Measurements from ENCODE around the gene HPS1. TPM values are rescaled to one million over a fixed set of nuclear protein-coding genes. Genes with fewer than 3 reads are reported as not detected.

Gene HPS1
- total RNA-seq, 1 donor from 2014 or later: 16.0 TPM

DNA sequence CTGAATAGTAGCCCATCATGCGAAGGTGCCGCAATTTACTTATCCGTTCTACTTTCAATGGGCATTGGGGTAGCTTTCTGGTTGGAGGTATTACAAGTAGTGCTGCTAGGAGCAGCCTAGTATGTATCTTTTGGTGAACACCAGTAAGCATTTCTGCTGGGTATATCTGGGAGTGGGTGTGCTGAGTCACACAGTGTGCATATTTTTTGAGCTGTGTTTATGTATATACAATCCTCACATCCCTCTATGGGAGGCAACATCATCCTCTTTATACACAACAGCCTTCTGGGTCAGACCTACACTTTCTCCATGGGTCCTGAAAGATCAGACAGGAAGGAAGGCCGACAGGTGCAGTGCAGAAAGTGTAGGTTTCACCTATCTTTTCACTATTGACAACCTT, 68.0 kb downstream of the HPS1 start:
- Histone ChIP-seq H3K4me2 (no peak overlapping the region), H3F3A (ENCODE audit: low read depth) (no peaks in the 10 kb centered on the region), H3K27ac (no peak overlapping the region), H3K9me3 (ENCODE audit: low read depth) (no peaks in the 10 kb centered on the region), H3K27me3 (no peaks in the 10 kb centered on the region), H3K36me3 (no peaks in the 10 kb centered on the region), H2AFZ (replicated peaks) (no peak overlapping the region), H3K9ac (no peak overlapping the region), H3K4me3 (no peak overlapping the region), H3K4me1 (peaks cover 9% of the 10 kb centered on the region), H4K20me1 (ENCODE audit: low read depth) (no peaks in the 10 kb centered on the region), H3K79me2 (ENCODE audit: low read depth) (no peaks in the 10 kb centered on the region)
- no peak for DNase-seq (ENCODE audit: low spot score)
- Mint-ChIP-seq H3K36me3 (no peaks in the 10 kb centered on the region), H3K27ac (no peak overlapping the region), H3K27me3 (ENCODE audit: insufficient read depth, low read depth) (peaks cover 15% of the 10 kb centered on the region), H3K4me1 (peaks cover 16% of the 10 kb centered on the region), H3K4me3 (no peak overlapping the region), H3K9me3 (peaks cover 2% of the 10 kb centered on the region)
- TF ChIP-seq EZH2phosphoT487 (IDR thresholded peaks at IDR 0.05): no peak
- TF ChIP-seq, protein P1, sequence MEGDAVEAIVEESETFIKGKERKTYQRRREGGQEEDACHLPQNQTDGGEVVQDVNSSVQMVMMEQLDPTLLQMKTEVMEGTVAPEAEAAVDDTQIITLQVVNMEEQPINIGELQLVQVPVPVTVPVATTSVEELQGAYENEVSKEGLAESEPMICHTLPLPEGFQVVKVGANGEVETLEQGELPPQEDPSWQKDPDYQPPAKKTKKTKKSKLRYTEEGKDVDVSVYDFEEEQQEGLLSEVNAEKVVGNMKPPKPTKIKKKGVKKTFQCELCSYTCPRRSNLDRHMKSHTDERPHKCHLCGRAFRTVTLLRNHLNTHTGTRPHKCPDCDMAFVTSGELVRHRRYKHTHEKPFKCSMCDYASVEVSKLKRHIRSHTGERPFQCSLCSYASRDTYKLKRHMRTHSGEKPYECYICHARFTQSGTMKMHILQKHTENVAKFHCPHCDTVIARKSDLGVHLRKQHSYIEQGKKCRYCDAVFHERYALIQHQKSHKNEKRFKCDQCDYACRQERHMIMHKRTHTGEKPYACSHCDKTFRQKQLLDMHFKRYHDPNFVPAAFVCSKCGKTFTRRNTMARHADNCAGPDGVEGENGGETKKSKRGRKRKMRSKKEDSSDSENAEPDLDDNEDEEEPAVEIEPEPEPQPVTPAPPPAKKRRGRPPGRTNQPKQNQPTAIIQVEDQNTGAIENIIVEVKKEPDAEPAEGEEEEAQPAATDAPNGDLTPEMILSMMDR (IDR thresholded peaks at IDR 0.05): no peak
- no peak for TF ChIP-seq EZH2 (IDR thresholded peaks at IDR 0.05)

- no peaks in the 10 kb centered on the region for H3K36me3 Mint-ChIP-seq
- H3K4me3 Mint-ChIP-seq: no peak overlapping the region
- H3K9ac ChIP-seq: no peak overlapping the region
- H3K36me3 ChIP-seq: no peaks in the 10 kb centered on the region
- peaks cover 16% of the 10 kb centered on the region for H3K4me1 Mint-ChIP-seq
- TF ChIP-seq EZH2 (IDR thresholded peaks at IDR 0.05) (no peak), EZH2phosphoT487 (IDR thresholded peaks at IDR 0.05) (no peak)
- TF ChIP-seq, protein P1 (IDR thresholded peaks at IDR 0.05): no peak
- H3K27me3 ChIP-seq: no peaks in the 10 kb centered on the region
- no peak overlapping the region for H3K4me2 ChIP-seq
- no peak overlapping the region for H3K27ac Mint-ChIP-seq
- peaks cover 2% of the 10 kb centered on the region for H3K9me3 Mint-ChIP-seq
- H3K27ac ChIP-seq: no peak overlapping the region
- peaks cover 15% of the 10 kb centered on the region for H3K27me3 Mint-ChIP-seq (ENCODE audit: insufficient read depth, low read depth)
- H3F3A ChIP-seq (ENCODE audit: low read depth): no peaks in the 10 kb centered on the region
- no peak overlapping the region for H3K4me3 ChIP-seq
- H3K9me3 ChIP-seq (ENCODE audit: low read depth): no peaks in the 10 kb centered on the region
- no peak for DNase-seq (ENCODE audit: low spot score)
- H4K20me1 ChIP-seq (ENCODE audit: low read depth): no peaks in the 10 kb centered on the region
- no peak overlapping the region for H2AFZ ChIP-seq (replicated peaks)
- H3K79me2 ChIP-seq (ENCODE audit: low read depth): no peaks in the 10 kb centered on the region
- H3K4me1 ChIP-seq: peaks cover 9% of the 10 kb centered on the region
Measured at GRCh38 chr10:98377536-98377935, 69.2 kb downstream of the HPS1 start.

- no peaks in the 10 kb centered on the region for H3K36me3 ChIP-seq
- H3K4me3 Mint-ChIP-seq: no peak overlapping the region
- no peak overlapping the region for H3K9ac ChIP-seq
- TF ChIP-seq EZH2phosphoT487 (IDR thresholded peaks at IDR 0.05) (no peak), EZH2 (IDR thresholded peaks at IDR 0.05) (no peak)
- TF ChIP-seq, protein P1 (IDR thresholded peaks at IDR 0.05): no peak
- no peaks in the 10 kb centered on the region for H3K27me3 ChIP-seq
- no peak overlapping the region for H2AFZ ChIP-seq (replicated peaks)
- H3K27me3 Mint-ChIP-seq (ENCODE audit: insufficient read depth, low read depth): peaks cover 15% of the 10 kb centered on the region
- no peaks in the 10 kb centered on the region for H3K9me3 ChIP-seq (ENCODE audit: low read depth)
- no peak overlapping the region for H3K27ac ChIP-seq
- DNase-seq (ENCODE audit: low spot score): no peak
- no peak overlapping the region for H3K27ac Mint-ChIP-seq
- H3K36me3 Mint-ChIP-seq: no peaks in the 10 kb centered on the region
- H3K4me2 ChIP-seq: no peak overlapping the region
- no peaks in the 10 kb centered on the region for H3F3A ChIP-seq (ENCODE audit: low read depth)
- no peaks in the 10 kb centered on the region for H4K20me1 ChIP-seq (ENCODE audit: low read depth)
- no peak overlapping the region for H3K4me3 ChIP-seq
- peaks cover 9% of the 10 kb centered on the region for H3K4me1 ChIP-seq
- peaks cover 15% of the 10 kb centered on the region for H3K4me1 Mint-ChIP-seq
- H3K79me2 ChIP-seq (ENCODE audit: low read depth): no peaks in the 10 kb centered on the region
- H3K9me3 Mint-ChIP-seq: peaks cover 2% of the 10 kb centered on the region
Measured at GRCh38 chr10:98377001-98377400, 69.7 kb downstream of the HPS1 start.

Data from neural progenitor cell (in vitro differentiated cells).